Skeletal muscle cell (primary cell): ENCODE results near the gene KCNIP3.
A peak's percentile ranks its signal among the peaks of the same experiment; 100 is the strongest.
"Not testable (repeated sequence)": the region's sequence is repeated elsewhere in the genome, so short reads cannot be mapped to it uniquely, and the experiment has no call there.

ENCODE experiments used
- DNase-seq: peaks from one replicate; pipeline ENCODE4 v3.0.0-alpha.2; 2010; ENCODE audit warnings: low read depth
- H3K4me3 ChIP-seq: 2 replicates; pipeline ENCODE4 v1.5.1; 2011; ENCODE audit warnings: low read depth, mild to moderate bottlenecking, control low read depth, low read length, moderate library complexity

Gene KCNIP3

DNA sequence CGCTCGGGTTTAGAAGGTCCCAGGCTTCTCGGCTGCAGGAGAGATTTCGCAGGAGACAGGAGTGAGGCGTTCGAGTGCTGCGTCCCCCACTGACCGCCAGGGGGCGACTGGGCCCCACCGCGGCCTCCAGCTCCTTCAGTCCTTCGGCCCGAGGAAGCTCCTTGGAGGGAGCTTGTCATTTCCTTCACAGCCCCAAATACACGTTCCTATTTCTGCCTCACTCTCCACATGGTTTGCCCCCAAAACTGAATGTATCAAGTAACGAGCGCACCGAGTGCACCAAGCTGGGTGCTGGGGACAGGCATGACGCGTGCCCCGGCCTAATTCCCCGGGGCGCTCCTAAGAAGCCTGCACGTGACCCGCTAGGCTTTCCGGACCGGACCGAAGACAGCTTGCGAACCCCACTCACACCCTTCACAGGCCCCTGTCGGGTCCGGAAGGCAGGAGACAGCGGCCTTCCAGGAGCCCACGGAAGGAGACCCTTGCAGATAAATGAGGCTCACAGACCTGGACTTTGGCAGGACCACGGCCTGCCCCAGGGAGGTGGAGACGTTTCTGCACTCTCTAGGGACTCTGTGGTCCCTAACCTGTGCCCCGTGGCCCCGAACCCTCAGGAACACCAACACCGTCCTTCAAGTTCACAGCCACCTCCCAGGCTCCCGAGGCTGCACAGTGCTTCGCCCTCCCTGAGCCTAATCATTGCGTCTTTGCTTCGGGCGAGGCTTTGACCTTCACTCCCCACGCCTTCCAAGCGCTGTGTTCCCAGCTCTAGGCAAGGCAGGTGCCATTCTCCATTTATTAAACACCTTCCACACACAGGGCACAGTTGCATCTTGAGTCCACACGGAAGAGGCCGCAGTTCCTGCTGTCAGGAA is 92.3 kb downstream of the KCNIP3 start:
- no peak overlapping the region for H3K4me3 ChIP-seq
- no peak for DNase-seq

GRCh38 chr2:95390272-95390880 is 93.2 kb downstream of the KCNIP3 start:
- no peak overlapping the region for H3K4me3 ChIP-seq
- no peak for DNase-seq

DNA sequence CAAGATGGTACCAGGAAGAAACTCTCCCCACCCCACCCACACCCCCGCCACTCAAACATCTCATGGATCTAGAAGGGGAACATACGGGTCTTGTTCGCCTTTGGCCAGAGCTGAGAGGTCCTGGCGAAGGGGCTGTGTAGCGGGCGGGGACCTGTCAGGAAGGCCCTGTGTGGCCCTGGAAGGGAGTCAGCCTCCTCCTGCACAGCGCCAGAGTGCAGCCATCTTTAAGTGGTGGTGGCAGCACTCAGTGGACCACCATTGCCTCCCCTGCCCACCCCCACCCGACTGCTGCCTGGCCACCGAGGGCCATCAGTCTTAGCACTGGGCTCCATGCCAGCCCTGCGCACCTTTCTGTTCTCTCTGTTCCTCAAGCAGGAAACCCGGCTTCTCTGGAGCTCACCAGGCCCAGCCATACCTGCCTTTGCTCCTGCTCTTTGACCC is 93.8 kb downstream of the KCNIP3 start:
- no peak for DNase-seq
- no peak overlapping the region for H3K4me3 ChIP-seq

DNA sequence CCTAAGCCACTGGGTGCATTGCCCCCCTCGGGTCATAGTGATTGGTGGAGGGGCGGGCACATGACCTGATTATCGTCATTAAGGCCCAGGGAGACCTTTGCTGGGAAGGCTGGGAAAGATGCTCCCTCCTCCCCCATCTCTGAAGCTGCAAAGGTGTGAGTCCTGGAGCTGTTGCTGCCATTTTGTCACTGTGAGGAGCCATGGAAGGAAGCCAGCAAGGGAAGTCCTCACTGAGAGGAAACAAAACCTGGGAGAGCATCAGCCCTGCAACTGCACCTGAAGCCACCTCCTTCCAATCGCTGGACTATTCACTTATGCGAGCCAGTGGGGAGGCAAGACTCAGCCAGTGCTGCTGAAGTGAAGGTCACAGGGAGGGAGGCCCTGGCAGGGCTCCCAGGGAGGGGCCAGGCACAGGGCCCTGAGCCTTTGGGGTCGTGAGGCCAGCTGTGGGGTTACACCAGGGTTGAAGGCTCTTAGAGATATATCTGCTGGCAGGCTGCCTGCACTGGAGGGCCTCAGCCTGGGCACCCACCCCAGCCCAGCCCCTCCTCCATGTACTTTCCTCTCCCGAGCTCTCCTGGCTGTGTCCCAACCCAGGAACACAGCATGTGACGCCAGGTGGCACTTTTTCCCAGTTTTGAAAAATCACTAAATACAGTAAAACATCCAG is 94.6 kb downstream of the KCNIP3 start:
- DNase-seq = no peak
- no peak overlapping the region for H3K4me3 ChIP-seq

DNA sequence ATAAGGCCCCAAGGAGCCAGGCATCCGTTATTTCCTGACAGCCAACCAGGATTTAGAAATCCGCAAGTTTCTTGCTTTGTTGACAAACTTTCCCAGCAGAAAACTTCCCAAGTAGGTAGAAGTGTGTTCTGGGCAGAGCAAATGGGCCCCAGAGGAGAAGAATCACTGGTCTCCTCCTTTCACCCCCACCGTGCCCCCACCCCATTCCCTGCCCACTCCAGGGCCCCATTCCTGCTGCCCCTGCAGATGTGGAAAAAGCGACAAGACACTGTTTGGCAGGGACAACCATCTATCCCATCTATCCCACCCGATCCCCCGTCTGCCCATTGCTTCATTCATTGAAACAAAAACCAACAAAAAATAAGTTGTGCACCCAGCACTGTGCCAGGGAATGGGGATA is 95.2 kb downstream of the KCNIP3 start:
- DNase-seq = no peak

GRCh38 chr2:95392730-95393455 is 95.7 kb downstream of the KCNIP3 start:
- no peak overlapping the region for H3K4me3 ChIP-seq
- no peak for DNase-seq

More for the DNA sequence above, 95.2 kb downstream of the KCNIP3 start:
- H3K4me3 ChIP-seq = no peak overlapping the region

GRCh38 chr2:95393901-95394300 is 96.8 kb downstream of the KCNIP3 start:
- no peak overlapping the region for H3K4me3 ChIP-seq
- no peak for DNase-seq

GRCh38 chr2:95399061-95399460 is 101.9 kb downstream of the KCNIP3 start:
- DNase-seq = no peak
- no peak overlapping the region for H3K4me3 ChIP-seq

DNA sequence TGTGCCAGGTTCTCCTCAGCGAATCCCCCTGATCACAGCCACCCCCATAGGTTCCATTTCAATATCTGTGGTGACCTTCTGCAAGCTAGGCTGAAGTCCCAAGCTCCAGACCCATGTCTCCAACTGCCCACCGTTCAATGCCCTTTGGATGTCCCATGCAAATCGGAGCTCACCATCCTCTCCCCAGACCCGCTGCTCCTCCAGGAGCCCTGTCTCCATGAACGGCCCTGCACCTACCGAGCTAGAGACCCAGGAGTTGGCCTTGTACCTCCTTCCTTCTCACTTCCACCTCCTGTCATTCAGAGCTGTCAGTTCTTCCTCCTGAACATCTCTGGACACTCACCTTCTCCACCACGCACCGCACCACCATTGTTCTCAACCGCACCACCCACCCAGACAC is 104.3 kb downstream of the KCNIP3 start:
- DNase-seq = no peak
- peak overlapping the region; percentile 82 for H3K4me3 ChIP-seq

- peak overlapping the region; percentile 82 for H3K4me3 ChIP-seq
- not testable (repeated sequence) for DNase-seq
These were observed 104.8 kb downstream of the KCNIP3 start for GRCh38 chr2:95402004-95402369.

DNA sequence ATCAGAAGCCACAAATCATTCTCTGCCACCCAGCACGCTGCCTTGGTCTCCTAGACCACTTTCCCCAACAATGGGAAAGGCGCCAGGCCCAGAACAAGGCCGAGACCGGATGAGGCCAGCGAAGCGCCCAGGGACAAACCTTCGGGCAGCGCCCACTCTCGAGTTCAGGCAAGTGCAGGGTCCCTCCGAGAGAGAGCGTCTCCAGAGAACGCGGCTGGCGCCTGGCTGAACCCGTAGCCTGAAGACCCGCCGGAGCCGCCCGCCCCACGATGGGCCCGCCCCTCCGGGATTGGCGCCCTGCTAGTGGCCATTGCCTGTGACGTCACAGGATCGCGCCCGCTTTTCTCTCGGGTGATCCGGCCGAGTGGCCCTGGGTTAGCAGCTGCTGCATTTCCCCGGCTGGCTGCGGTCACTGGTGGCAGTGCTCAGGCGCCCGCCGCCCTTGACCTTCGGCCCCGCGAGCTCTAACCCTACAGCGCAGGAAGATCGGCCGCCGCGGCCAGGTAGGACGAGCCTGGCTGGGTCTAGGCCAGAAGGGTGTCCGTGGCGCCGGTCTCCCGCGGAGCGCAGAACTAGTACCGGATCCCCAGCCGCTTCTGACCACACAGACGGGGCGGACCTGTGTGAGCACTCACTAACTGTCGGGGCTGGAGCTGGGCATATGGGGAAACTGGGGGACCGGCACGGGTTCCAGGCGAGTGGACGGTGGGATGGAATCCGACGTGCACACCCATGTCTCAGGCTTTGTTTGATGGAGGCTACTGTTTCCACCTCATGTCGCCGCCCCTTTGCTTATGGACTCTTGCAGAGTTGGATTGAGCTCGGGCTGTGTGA is 105.4 kb downstream of the KCNIP3 start, which contains the start of gene FAHD2A:
FAHD2A (plus strand) TSS at position 339 of the 834 bp plus-strand sequence. CDS start 2,851 bp downstream, outside the sequence.
- DNase-seq = peak; percentile 40
- peak within 1 kb of the TSS; percentile 82 for H3K4me3 ChIP-seq

DNA sequence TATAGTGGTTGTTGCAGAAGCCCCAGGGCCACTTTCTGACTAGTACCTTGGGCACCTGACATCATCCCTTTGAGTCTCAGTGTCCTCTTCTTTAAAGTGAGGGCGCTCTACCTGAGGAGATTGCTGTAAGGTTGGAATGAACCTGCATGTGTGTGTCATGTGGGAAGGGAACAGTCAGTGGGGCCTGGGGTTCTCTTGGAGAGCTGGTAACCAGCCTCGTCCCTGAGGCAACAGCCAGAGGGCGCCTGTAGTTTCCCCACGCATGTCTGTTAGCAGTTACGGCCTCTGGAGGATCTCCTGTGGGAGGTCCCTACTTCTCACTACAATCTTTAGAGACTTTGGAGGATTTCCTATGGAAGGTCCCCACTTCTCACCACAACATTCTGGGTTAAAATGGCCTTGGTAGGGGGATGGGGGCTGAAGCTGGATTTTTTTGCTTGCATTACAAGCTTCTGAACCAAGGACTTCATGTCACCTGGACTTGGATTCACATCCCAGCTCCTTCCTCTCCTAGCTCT is 106.1 kb downstream of the KCNIP3 start:
- DNase-seq = not testable (repeated sequence)

DNA sequence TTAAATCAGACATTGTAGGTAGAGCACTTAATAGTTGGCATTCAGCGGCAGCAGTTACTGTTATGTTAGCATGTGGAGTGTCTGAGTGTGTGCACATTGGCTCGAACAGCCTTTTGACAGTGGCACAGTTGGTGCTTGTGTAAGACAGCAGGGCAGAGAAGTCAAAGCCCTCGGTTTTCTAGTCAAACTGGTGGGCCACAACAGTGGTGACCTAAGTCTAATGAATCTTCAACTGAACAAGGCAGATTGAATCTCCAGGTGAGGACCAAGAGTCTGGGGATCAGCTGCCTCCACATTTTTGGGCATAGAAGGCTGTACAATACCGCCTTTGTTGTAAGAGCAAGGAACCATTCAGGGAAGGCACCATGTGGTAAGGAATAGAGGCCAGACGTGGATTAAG is 106.7 kb downstream of the KCNIP3 start:
- not testable (repeated sequence) for H3K4me3 ChIP-seq, DNase-seq

More for the DNA sequence above, 106.1 kb downstream of the KCNIP3 start:
- H3K4me3 ChIP-seq = peak overlapping the region; percentile 82

- DNase-seq, H3K4me3 ChIP-seq: not testable (repeated sequence)
These were observed 107.5 kb downstream of the KCNIP3 start for GRCh38 chr2:95404676-95405075.

DNA sequence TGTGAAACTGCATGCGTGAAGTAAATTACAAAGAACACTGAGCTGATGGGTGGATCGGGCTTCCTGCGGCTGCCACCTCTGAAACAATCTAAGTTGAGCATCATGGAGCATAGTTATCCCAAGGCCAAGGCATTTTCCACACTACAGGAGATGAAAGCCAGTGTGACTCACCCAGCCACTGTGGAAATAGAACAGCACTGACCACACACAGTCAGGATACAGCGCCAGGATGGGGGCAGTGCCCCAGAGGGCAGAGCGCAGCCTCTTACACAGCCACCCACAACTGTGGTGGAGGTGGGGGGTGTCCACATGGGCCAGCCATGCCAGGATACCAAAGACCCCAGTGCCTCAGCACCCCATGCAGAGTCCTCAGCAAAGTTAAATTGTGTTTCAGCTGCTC is 114.1 kb downstream of the KCNIP3 start:
- H3K4me3 ChIP-seq = not testable (repeated sequence)
- DNase-seq = peak; percentile 25

DNA sequence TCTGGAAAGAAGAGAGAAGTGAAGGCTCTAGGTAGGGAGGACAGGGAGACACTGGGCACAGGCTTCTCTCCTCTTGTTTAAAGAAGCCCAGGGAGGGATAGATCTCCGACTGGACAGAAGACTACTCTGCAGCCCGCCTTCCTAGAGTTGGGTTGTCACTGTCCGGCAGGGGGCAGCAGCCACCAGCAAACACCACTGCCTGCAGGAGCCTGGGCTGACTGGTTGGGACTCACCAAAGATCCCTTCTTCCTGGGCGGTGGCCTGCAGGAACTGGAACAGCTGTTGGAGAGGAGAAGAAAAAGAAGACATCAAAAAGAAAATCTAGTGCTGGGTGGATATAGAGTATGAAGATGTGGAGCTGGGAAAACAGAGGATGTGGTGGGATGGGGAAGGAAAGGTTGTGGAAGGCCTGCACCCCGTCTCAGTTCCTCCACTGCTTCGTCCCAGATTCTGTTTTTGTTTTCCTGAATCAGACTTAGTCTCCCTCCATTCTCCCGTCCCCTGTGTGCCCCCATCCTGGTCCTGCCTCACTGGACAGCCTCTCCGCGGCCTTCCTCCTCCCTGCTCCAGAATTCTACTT is 117.0 kb downstream of the KCNIP3 start:
- not testable (repeated sequence) for H3K4me3 ChIP-seq
- peak; percentile 25 for DNase-seq

GRCh38 chr2:95415138-95415537 is 118.0 kb downstream of the KCNIP3 start:
- not testable (repeated sequence) for H3K4me3 ChIP-seq, DNase-seq

DNA sequence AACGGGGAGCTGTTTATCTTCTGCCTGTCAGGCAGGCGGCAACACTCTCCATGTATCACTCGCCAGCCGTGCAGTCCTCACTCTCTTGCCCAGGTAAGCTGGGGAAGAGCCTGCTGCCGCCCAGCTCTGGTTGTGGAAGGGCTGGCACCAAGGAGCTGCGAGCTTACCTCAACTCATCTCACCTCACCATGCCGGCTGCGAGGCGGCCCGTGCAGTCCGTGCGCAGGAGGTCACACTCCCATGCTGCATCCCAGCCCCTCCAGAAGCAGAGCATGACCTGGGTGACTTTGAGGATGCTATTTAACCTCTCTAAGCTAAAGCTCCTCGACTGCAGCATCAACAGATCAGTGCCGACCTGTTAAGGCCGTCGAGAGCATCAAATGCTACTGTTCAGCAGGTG is 118.4 kb downstream of the KCNIP3 start:
- DNase-seq, H3K4me3 ChIP-seq: not testable (repeated sequence)
